SIG-M5 treated with dmso at 0.1 percent for 504 hours (cell line): ENCODE results near the gene ZMYND10.
"Not testable (repeated sequence)": the region's sequence is repeated elsewhere in the genome, so short reads cannot be mapped to it uniquely, and the experiment has no call there.

Experiments used
- DNase-seq: peaks from one replicate; lab custom pipeline; 2025; ENCODE audit not compliant: unreplicated experiment; lab: John Stamatoyannopoulos, UW

Gene ZMYND10

GRCh38 chr3:50312041-50312440 lies 33.5 kb downstream of the ZMYND10 start:
- DNase-seq, result not testable (repeated sequence)

GRCh38 chr3:50304601-50305000 lies 40.9 kb downstream of the ZMYND10 start:
- DNase-seq, result no peak

- no peak for DNase-seq
Measured at GRCh38 chr3:50303013-50303815, 42.3 kb downstream of the ZMYND10 start, which contains the start of gene HYAL1. TSS of gene HYAL1 (minus strand) at chr3:50303574. CDS start at chr3:50302956, 618 bp downstream.

GRCh38 chr3:50302095-50303012 lies 43.2 kb downstream of the ZMYND10 start:
- DNase-seq, result no peak

- DNase-seq, result no peak
Measured at GRCh38 chr3:50300681-50301254, 44.8 kb downstream of the ZMYND10 start.

- DNase-seq, result peak; percentile 84
Measured at GRCh38 chr3:50299929-50300680, 45.4 kb downstream of the ZMYND10 start.

GRCh38 chr3:50299638-50299928 lies 45.9 kb downstream of the ZMYND10 start:
- DNase-seq, result no peak

GRCh38 chr3:50298836-50299637 lies 46.5 kb downstream of the ZMYND10 start, which contains the start of the genes HYAL3 and NAA80:
TSS of gene HYAL3 (minus strand) at chr3:50299405. CDS start at chr3:50295602, 3,803 bp downstream.
TSS of gene NAA80 (minus strand) at chr3:50299405. CDS start at chr3:50297463, 1,942 bp downstream.
- DNase-seq, result peak; percentile 99

GRCh38 chr3:50297896-50298725 lies 47.4 kb downstream of the ZMYND10 start:
- peak; percentile 60 for DNase-seq

- DNase-seq, result no peak
Measured at GRCh38 chr3:50297384-50297775, 48.2 kb downstream of the ZMYND10 start.

GRCh38 chr3:50296721-50297383 lies 48.7 kb downstream of the ZMYND10 start:
- no peak for DNase-seq

GRCh38 chr3:50295553-50296431 lies 49.7 kb downstream of the ZMYND10 start:
- DNase-seq, result no peak

GRCh38 chr3:50294492-50295403 lies 50.8 kb downstream of the ZMYND10 start:
- no peak for DNase-seq

- DNase-seq, result no peak
Measured at GRCh38 chr3:50294089-50294488, 51.4 kb downstream of the ZMYND10 start.

GRCh38 chr3:50293079-50293801 lies 52.3 kb downstream of the ZMYND10 start:
- no peak for DNase-seq
